OCI-LY1 (cell line): ENCODE measurements around the gene SEMA3D.

Experiments used
- EZH2 ChIP-seq: fragments of 200-600 bp; sonication (generic), shearing (Covaris generic); IDR thresholded peaks from 2 replicates; pipeline ENCODE4 v1.8.0; 2017; ENCODE audit warnings: borderline replicate concordance, mixed run types, mild to moderate bottlenecking, antibody characterized with exemption, low read length, moderate library complexity, mixed read lengths
- TF ChIP-seq, protein P1 (sequence below): fragments of 200-600 bp; sonication (generic), shearing (Covaris generic); IDR thresholded peaks from 2 replicates; pipeline ENCODE4 v1.5.1; 2017; ENCODE audit warnings: mild to moderate bottlenecking, antibody characterized with exemption, low read length, moderate library complexity, mixed read lengths

DNA sequence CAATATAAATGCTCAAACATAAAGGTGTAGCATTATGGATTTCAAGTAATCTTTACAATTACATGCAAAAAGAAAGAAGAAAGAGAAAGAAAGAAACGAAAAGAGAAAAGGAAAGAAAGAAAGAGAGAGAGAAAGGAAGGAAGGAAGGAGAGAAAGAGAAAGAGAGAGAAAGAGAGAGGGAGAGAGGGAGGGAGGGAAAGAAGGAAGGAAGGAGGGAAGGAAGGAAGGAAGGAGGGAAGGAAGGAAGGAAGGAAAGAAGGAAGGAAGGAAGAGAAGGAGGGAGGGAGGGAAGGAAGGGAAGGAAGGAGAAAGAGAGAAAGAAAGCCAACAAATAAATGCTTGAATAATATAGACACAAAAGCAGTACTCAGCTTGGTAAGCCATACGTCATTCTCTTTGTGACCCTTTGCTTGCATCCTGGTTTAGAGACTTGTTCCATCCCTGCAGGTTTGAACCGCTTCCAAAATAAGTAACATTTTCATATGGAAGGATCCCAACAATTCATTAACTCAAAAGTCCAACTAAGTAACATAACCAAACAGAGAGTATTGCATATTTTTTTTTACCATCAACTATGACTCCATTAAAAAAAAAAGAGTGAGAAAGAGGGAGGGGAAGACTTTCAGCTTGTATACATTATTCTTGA is 95.8 kb downstream of the SEMA3D start:
- TF ChIP-seq, protein P1, sequence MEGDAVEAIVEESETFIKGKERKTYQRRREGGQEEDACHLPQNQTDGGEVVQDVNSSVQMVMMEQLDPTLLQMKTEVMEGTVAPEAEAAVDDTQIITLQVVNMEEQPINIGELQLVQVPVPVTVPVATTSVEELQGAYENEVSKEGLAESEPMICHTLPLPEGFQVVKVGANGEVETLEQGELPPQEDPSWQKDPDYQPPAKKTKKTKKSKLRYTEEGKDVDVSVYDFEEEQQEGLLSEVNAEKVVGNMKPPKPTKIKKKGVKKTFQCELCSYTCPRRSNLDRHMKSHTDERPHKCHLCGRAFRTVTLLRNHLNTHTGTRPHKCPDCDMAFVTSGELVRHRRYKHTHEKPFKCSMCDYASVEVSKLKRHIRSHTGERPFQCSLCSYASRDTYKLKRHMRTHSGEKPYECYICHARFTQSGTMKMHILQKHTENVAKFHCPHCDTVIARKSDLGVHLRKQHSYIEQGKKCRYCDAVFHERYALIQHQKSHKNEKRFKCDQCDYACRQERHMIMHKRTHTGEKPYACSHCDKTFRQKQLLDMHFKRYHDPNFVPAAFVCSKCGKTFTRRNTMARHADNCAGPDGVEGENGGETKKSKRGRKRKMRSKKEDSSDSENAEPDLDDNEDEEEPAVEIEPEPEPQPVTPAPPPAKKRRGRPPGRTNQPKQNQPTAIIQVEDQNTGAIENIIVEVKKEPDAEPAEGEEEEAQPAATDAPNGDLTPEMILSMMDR: no peak
- no peak for TF ChIP-seq EZH2
